Caco-2 (cell line): ENCODE measurements around the gene SOCS1. TPM values are rescaled to one million over a fixed set of nuclear protein-coding genes. Genes with fewer than 3 reads are reported as not detected.

Source experiments
- BruUV-seq: library from RNA; stranded (reverse); fragments of 400-500 nt; replicated peaks from 2 replicates; lab custom pipeline; 2021; lab: Mats Ljungman, UMichigan
- CTCF ChIA-PET: fragments of 300-600 bp; sonication (Branson Sonifier 250); formaldehyde crosslinking; loops from one replicate; lab custom pipeline; 2022; ENCODE audit warnings: antibody characterized with exemption; lab: Charles Lee
- POLR2A ChIA-PET: fragments of 300-600 bp; sonication (Branson Sonifier 250); formaldehyde crosslinking; loops from one replicate; lab custom pipeline; 2022; ENCODE audit warnings: antibody characterized with exemption; lab: Charles Lee
- DNase-seq, 2 experiments: peaks; one replicate each; pipeline versions ENCODE4 v3.0.0 to v3.0.0-alpha.2; 2020 to 2022
- H3K27me3 ChIP-seq: replicated peaks from 2 replicates; pipeline ENCODE4 v1.6.0; 2011; ENCODE audit warnings: low read length; ENCODE audit not compliant: control insufficient read depth, insufficient read depth
- H3K36me3 ChIP-seq: 2 replicates; pipeline ENCODE4 v1.5.1; 2011; ENCODE audit warnings: low read length; ENCODE audit not compliant: control insufficient read depth, insufficient read depth
- H3K4me1 ChIP-seq: fragments of 250-450 bp; sonication (Bioruptor Pico); 2 replicates; pipeline ENCODE4 v1.5.1; 2020; ENCODE audit warnings: mild to moderate bottlenecking
- H3K4me3 ChIP-seq: 2 replicates; pipeline ENCODE4 v1.5.1; 2011; ENCODE audit warnings: low read depth, mild to moderate bottlenecking, control low read depth, low read length
- H3K9me3 ChIP-seq: fragments of 250-450 bp; sonication (Bioruptor Pico); 2 replicates; pipeline ENCODE4 v1.5.1; 2020; ENCODE audit warnings: mild to moderate bottlenecking, moderate library complexity
- H3K27ac Mint-ChIP-seq: one replicate; pipeline ENCODE4 v1.8.0; 2022; ENCODE audit warnings: mixed read lengths; ENCODE audit not compliant: unreplicated experiment
- H3K27me3 Mint-ChIP-seq: one replicate; pipeline ENCODE4 v1.8.0; 2022; ENCODE audit warnings: mixed read lengths; ENCODE audit not compliant: insufficient read depth, unreplicated experiment
- H3K36me3 Mint-ChIP-seq: one replicate; pipeline ENCODE4 v1.8.0; 2022; ENCODE audit warnings: mild to moderate bottlenecking, mixed read lengths; ENCODE audit not compliant: insufficient read depth, unreplicated experiment
- H3K4me1 Mint-ChIP-seq: one replicate; pipeline ENCODE4 v1.8.0; 2022; ENCODE audit warnings: low read depth, mixed read lengths; ENCODE audit not compliant: unreplicated experiment
- H3K4me3 Mint-ChIP-seq: one replicate; pipeline ENCODE4 v1.8.0; 2022; ENCODE audit warnings: mild to moderate bottlenecking, moderate library complexity, mixed read lengths; ENCODE audit not compliant: unreplicated experiment
- H3K9me3 Mint-ChIP-seq: one replicate; pipeline ENCODE4 v1.8.0; 2022; ENCODE audit warnings: mixed read lengths; ENCODE audit not compliant: unreplicated experiment
- CTCF ChIP-seq, 2 experiments: fragments of 200-600 bp in 1 of 2; IDR thresholded peaks; 1 replicate in 1 of 2; 2 replicates in 1 of 2; pipeline versions ENCODE4 v1.5.1 to v1.8.0; 2011 to 2022; ENCODE audit warnings: antibody characterized with exemption in 1 of 2, control low read depth in 1 of 2, inconsistent platforms in 1 of 2, low read depth in 1 of 2, low read length in 1 of 2, mild to moderate bottlenecking in 1 of 2, moderate library complexity in 1 of 2; ENCODE audit not compliant: insufficient read depth in 1 of 2, severe bottlenecking in 1 of 2, unreplicated experiment in 1 of 2
- intact Hi-C: fragments of 100-400 bp; cut with micrococcal nuclease; formaldehyde crosslinking; loops from one replicate; pipeline ENCODE4 v1.10.0; 2022; ENCODE audit not compliant: unreplicated experiment
- total RNA-seq: library from RNA; stranded (reverse); gene quantifications from 2 replicates; pipeline ENCODE4 v1.2.3, GENCODE V29; 2022

SOCS1 gene
- total RNA-seq, 1 experiment from 2014 or later = 13.2 TPM

- Mint-ChIP-seq H3K9me3 (no peaks in the 10 kb centered on the region), H3K27me3 (no peaks in the 10 kb centered on the region), H3K27ac (no peak overlapping the region), H3K36me3 (no peaks in the 10 kb centered on the region), H3K4me1 (no peaks in the 10 kb centered on the region), H3K4me3 (no peak overlapping the region)
- POLR2A ChIA-PET = no interaction called here
- no peak for DNase-seq
- no peak for TF ChIP-seq CTCF (IDR thresholded peaks at IDR 0.05; ENCODE audit: insufficient read depth in 1 of 2, low read depth in 1 of 2, low read length in 1 of 2, severe bottlenecking in 1 of 2, unreplicated experiment in 1 of 2)
- no peak overlapping the region for H3K4me3 ChIP-seq
- H3K4me1 ChIP-seq = no peaks in the 10 kb centered on the region
- CTCF ChIA-PET = interaction anchor here (1.1 kb wide), 1 partner anchor 18 kb away, joined by 4 read pairs; the partner anchor contains the start of gene SOCS1
- H3K27me3 ChIP-seq = no peaks in the 10 kb centered on the region
- H3K9me3 ChIP-seq = no peaks in the 10 kb centered on the region
- intact Hi-C loops = no loop called here
- no TSS peak for BruUV-seq
- H3K36me3 ChIP-seq = no peaks in the 10 kb centered on the region
Observed at GRCh38 chr16:11238272-11239202, 17.5 kb downstream of the SOCS1 start.

GRCh38 chr16:11236461-11237254 lies 19.3 kb downstream of the SOCS1 start:
- no peaks in the 10 kb centered on the region for H3K9me3 ChIP-seq
- TF ChIP-seq CTCF (IDR thresholded peaks at IDR 0.05; ENCODE audit: insufficient read depth in 1 of 2, low read depth in 1 of 2, low read length in 1 of 2, severe bottlenecking in 1 of 2, unreplicated experiment in 1 of 2) = no peak
- no peaks in the 10 kb centered on the region for H3K9me3 Mint-ChIP-seq
- no peaks in the 10 kb centered on the region for H3K4me1 Mint-ChIP-seq
- H3K36me3 ChIP-seq = no peaks in the 10 kb centered on the region
- no peak for DNase-seq
- no peaks in the 10 kb centered on the region for H3K36me3 Mint-ChIP-seq
- intact Hi-C loops = no loop called here
- ChIA-PET POLR2A (no interaction called here), CTCF (no interaction called here)
- no peaks in the 10 kb centered on the region for H3K27me3 Mint-ChIP-seq
- BruUV-seq = no TSS peak
- no peak overlapping the region for H3K4me3 ChIP-seq
- no peaks in the 10 kb centered on the region for H3K4me1 ChIP-seq
- H3K27me3 ChIP-seq = no peaks in the 10 kb centered on the region
- H3K27ac Mint-ChIP-seq = no peak overlapping the region
- H3K4me3 Mint-ChIP-seq = no peak overlapping the region

GRCh38 chr16:11235703-11235991 lies 20.4 kb downstream of the SOCS1 start:
- Mint-ChIP-seq H3K27ac (no peak overlapping the region), H3K4me3 (no peak overlapping the region), H3K4me1 (no peaks in the 10 kb centered on the region), H3K9me3 (no peaks in the 10 kb centered on the region), H3K27me3 (no peaks in the 10 kb centered on the region), H3K36me3 (no peaks in the 10 kb centered on the region)
- no peak for TF ChIP-seq CTCF (IDR thresholded peaks at IDR 0.05; ENCODE audit: insufficient read depth in 1 of 2, low read depth in 1 of 2, low read length in 1 of 2, severe bottlenecking in 1 of 2, unreplicated experiment in 1 of 2)
- H3K27me3 ChIP-seq = no peaks in the 10 kb centered on the region
- no peak overlapping the region for H3K4me3 ChIP-seq
- H3K4me1 ChIP-seq = no peaks in the 10 kb centered on the region
- H3K36me3 ChIP-seq = no peaks in the 10 kb centered on the region
- CTCF ChIA-PET = interaction anchor here (0.7 kb wide), 1 partner anchor 121 kb away, joined by 4 read pairs; no protein-coding TSS in a partner anchor
- intact Hi-C loops = no loop called here
- no peak for DNase-seq
- BruUV-seq = no TSS peak
- no peaks in the 10 kb centered on the region for H3K9me3 ChIP-seq
- POLR2A ChIA-PET = interaction anchor here (0.5 kb wide), 1 partner anchor 17 kb away, joined by 5 read pairs; no protein-coding TSS in a partner anchor
